Gastrocnemius medialis (tissue), 4 donors: ENCODE data around the gene RAB17.

Experiments
- CTCF ChIP-seq, 5 experiments: fragments of 450-650 bp in 3 of 5; fragments of 200-600 bp in 2 of 5; sonication (generic) in 2 of 5; IDR thresholded peaks in 4 of 5; conservative IDR thresholded peaks in 1 of 5; 1 replicate in 4 of 5; 2 replicates in 1 of 5; pipeline ENCODE4 v1.5.1; 2016 to 2019; ENCODE audit warnings: antibody characterized with exemption in 5 of 5, mild to moderate bottlenecking in 3 of 5, moderate library complexity in 3 of 5
- POLR2A ChIP-seq, 2 donors: fragments of 450-650 bp; IDR thresholded peaks; one replicate each; pipeline ENCODE4 v1.6.1; 2017; ENCODE audit warnings: antibody characterized with exemption in 2 of 2, mild to moderate bottlenecking in 2 of 2, moderate library complexity in 2 of 2

- TF ChIP-seq POLR2A (IDR thresholded peaks at IDR 0.05): no peak
- no peak for TF ChIP-seq CTCF (IDR thresholded peaks at IDR 0.05 in 4 of 5, conservative IDR thresholded peaks at IDR 0.05 in 1 of 5)
Observed at GRCh38 chr2:237576974-237577373, 13.6 kb downstream of the RAB17 start.
